A549 (cell line): ENCODE data around the gene FNDC1. TPM values are rescaled to one million over a fixed set of nuclear protein-coding genes. Genes with fewer than 3 reads are reported as not detected.

Experiments
- ATAC-seq, 2 experiments: fragments of 200-7000 bp in 1 of 2; fragments of >200 bp in 1 of 2; cut with Nextera tagmentation in 1 of 2; cut with Tn5 transposase in 1 of 2; 3 replicates each; pipeline versions ENCODE4 v1.8.0 to v1.9.1; 2018 to 2020; ENCODE audit warnings: mild to moderate bottlenecking in 1 of 2, moderate library complexity in 1 of 2
- CTCF ChIA-PET: fragments of 300-600 bp; sonication (Branson Sonifier 250); formaldehyde crosslinking; extraction: SDS; loops from one replicate; lab custom pipeline; 2021; ENCODE audit warnings: antibody characterized with exemption, inconsistent platforms; lab: Yijun Ruan, JAX
- POLR2A ChIA-PET: fragments of 350-600 bp; formaldehyde crosslinking; extraction: SDS; loops from one replicate; lab custom pipeline; 2021; ENCODE audit warnings: antibody characterized with exemption, inconsistent platforms; lab: Yijun Ruan, JAX
- DNase-seq, 2 experiments: peaks; one replicate each; pipeline versions ENCODE4 v3.0.0 to v3.0.0-alpha.2; 2011 to 2016; ENCODE audit warnings: low read depth in 1 of 2, low spot score in 1 of 2
- FAIRE-seq: peaks from 2 replicates; lab custom pipeline; 2011; peaks lifted over from hg19 to GRCh38; lab: Jason Lieb, UNC
- H3K27ac ChIP-seq, 2 experiments: fragments of >200 bp; sonication (Bioruptor Twin); formaldehyde crosslinking; 3 replicates each; pipeline ENCODE4 v1.5.1; 2016 to 2017
- H3K4me1 ChIP-seq: fragments of >200 bp; sonication (Bioruptor Twin); formaldehyde crosslinking; 3 replicates; pipeline ENCODE4 v1.6.1; 2016
- H3K4me2 ChIP-seq: fragments of >200 bp; sonication (Bioruptor Twin); formaldehyde crosslinking; 3 replicates; pipeline ENCODE4 v1.6.1; 2016
- H3K4me3 ChIP-seq: fragments of >200 bp; sonication (Bioruptor Twin); formaldehyde crosslinking; 3 replicates; pipeline ENCODE4 v1.5.1; 2016
- H3K9me3 ChIP-seq: fragments of >200 bp; sonication (Bioruptor Twin); formaldehyde crosslinking; 3 replicates; pipeline ENCODE4 v1.6.1; 2016
- ATOH8 ChIP-seq: fragments of 250-450 bp; sonication (Bioruptor Pico); IDR thresholded peaks from 2 replicates; pipeline ENCODE4 v1.5.0; 2020; ENCODE audit warnings: low read depth, mild to moderate bottlenecking, moderate library complexity
- BHLHE40 ChIP-seq: IDR thresholded peaks from 2 replicates; pipeline ENCODE4 v1.6.1; 2012; ENCODE audit warnings: low read depth, low read length, inconsistent platforms
- CBX2 ChIP-seq: fragments of 200-600 bp; sonication (generic); IDR thresholded peaks from 2 replicates; pipeline ENCODE4 v1.6.1; 2016; ENCODE audit warnings: low read depth, mild to moderate bottlenecking, borderline replicate concordance
- CBX8 ChIP-seq: fragments of 200-600 bp; sonication (generic); IDR thresholded peaks from 2 replicates; pipeline ENCODE4 v1.6.1; 2016
- EP300 ChIP-seq, 2 experiments: fragments of >200 bp; sonication (Bioruptor Twin); formaldehyde crosslinking; IDR thresholded peaks; 2 replicates in 1 of 2; 3 replicates in 1 of 2; pipeline ENCODE4 v1.6.1; 2016 to 2017
- ESRRA ChIP-seq: fragments of 150-350 bp; IDR thresholded peaks from 2 replicates; pipeline ENCODE4 v1.6.1; 2014; ENCODE audit warnings: mild to moderate bottlenecking, low read length, borderline replicate concordance
- HMGXB4 ChIP-seq: fragments of 250-450 bp; sonication (Bioruptor Pico); IDR thresholded peaks from 2 replicates; pipeline ENCODE4 v1.5.0; 2021; ENCODE audit warnings: mild to moderate bottlenecking, moderate library complexity, borderline replicate concordance
- HOXA7 ChIP-seq: fragments of 250-450 bp; sonication (Bioruptor Pico); IDR thresholded peaks from 2 replicates; pipeline ENCODE4 v1.5.0; 2020; ENCODE audit warnings: mild to moderate bottlenecking, moderate library complexity
- HOXB5 ChIP-seq: fragments of 250-450 bp; sonication (Bioruptor Pico); IDR thresholded peaks from 2 replicates; pipeline ENCODE4 v1.5.0; 2020; ENCODE audit warnings: mild to moderate bottlenecking, moderate library complexity
- JUN ChIP-seq, 2 experiments: fragments of >200 bp; sonication (Bioruptor Twin); formaldehyde crosslinking; IDR thresholded peaks; 2 replicates in 1 of 2; 3 replicates in 1 of 2; pipeline ENCODE4 v1.6.1; 2016 to 2017
- KDM1A ChIP-seq: fragments of 200-600 bp; sonication (generic); IDR thresholded peaks from 2 replicates; pipeline ENCODE4 v1.6.1; 2016; ENCODE audit warnings: low read depth, mild to moderate bottlenecking
- MYC ChIP-seq: IDR thresholded peaks from 2 replicates; pipeline ENCODE4 v1.6.1; 2012; ENCODE audit warnings: mild to moderate bottlenecking, inconsistent platforms, low read length, improper control_type of control experiment, borderline replicate concordance
- NFE2L2 ChIP-seq: fragments of 150-350 bp; conservative IDR thresholded peaks from 2 replicates; pipeline ENCODE4 v1.6.1; 2014; ENCODE audit warnings: low read length
- NPAS2 ChIP-seq: fragments of 250-450 bp; sonication (Bioruptor Pico); IDR thresholded peaks from 2 replicates; pipeline ENCODE4 v1.8.0; 2022; ENCODE audit warnings: mild to moderate bottlenecking, moderate library complexity, borderline replicate concordance
- NR3C1 ChIP-seq: fragments of >200 bp; sonication (Bioruptor Twin); formaldehyde crosslinking; IDR thresholded peaks from 3 replicates; pipeline ENCODE4 v1.6.1; 2017
- PBX3 ChIP-seq: IDR thresholded peaks from 2 replicates; pipeline ENCODE4 v1.6.1; 2012
- PHF8 ChIP-seq: fragments of 200-600 bp; sonication (generic); IDR thresholded peaks from 2 replicates; pipeline ENCODE4 v1.6.1; 2016; ENCODE audit warnings: low read depth, mild to moderate bottlenecking, antibody characterized with exemption, moderate library complexity, borderline replicate concordance
- RAD21 ChIP-seq, 2 experiments: fragments of >200 bp in 1 of 2; sonication (Bioruptor Twin) in 1 of 2; formaldehyde crosslinking in 1 of 2; IDR thresholded peaks in 1 of 2; conservative IDR thresholded peaks in 1 of 2; 2 replicates in 1 of 2; 3 replicates in 1 of 2; pipeline ENCODE4 v1.6.1; 2012 to 2018; ENCODE audit warnings: inconsistent platforms in 1 of 2
- RCOR1 ChIP-seq: fragments of 150-350 bp; IDR thresholded peaks from 2 replicates; pipeline ENCODE4 v1.6.1; 2014; ENCODE audit warnings: antibody characterized with exemption, low read length, low read depth
- SMC3 ChIP-seq: fragments of >200 bp; sonication (Bioruptor Twin); formaldehyde crosslinking; IDR thresholded peaks from 3 replicates; pipeline ENCODE4 v1.6.1; 2018; ENCODE audit warnings: inconsistent platforms
- TFCP2L1 ChIP-seq: fragments of 250-450 bp; sonication (Bioruptor Pico); IDR thresholded peaks from 2 replicates; pipeline ENCODE4 v1.5.0; 2021; ENCODE audit warnings: mild to moderate bottlenecking
- ZFP36 ChIP-seq: fragments of 450-650 bp; IDR thresholded peaks from 2 replicates; pipeline ENCODE4 v1.6.1; 2014; ENCODE audit warnings: borderline replicate concordance; ENCODE audit not compliant: partially characterized antibody
- ZNF302 ChIP-seq: fragments of 250-450 bp; sonication (Bioruptor Pico); IDR thresholded peaks from 2 replicates; pipeline ENCODE4 v1.9.0; 2021; ENCODE audit warnings: inconsistent platforms, mild to moderate bottlenecking, moderate library complexity
- ZSCAN20 ChIP-seq: fragments of 250-450 bp; sonication (Bioruptor Pico); IDR thresholded peaks from 2 replicates; pipeline ENCODE4 v1.8.0; 2022; ENCODE audit warnings: mild to moderate bottlenecking, moderate library complexity
- WGBS: methylation state at CpG from one replicate; pipeline ENCODE4 v1.1.6; 2017; ENCODE audit errors: missing lambda C conversion rate; 5-methylcytosine and 5-hydroxymethylcytosine counted together
- polyA plus RNA-seq, 4 experiments: library from polyadenylated mRNA; depleted of rRNA in 3 of 4; stranded (reverse); fragments of >200 nt; fragmentation: RNase III in 1 of 4; extraction: RNeasy Plus Mini Kit Qiagen cat#74134 plus additional on column Dnase treatment in 1 of 4; gene quantifications; 2 replicates in 3 of 4; 3 replicates in 1 of 4; pipeline ENCODE4 v1.2.3, GENCODE V29; 2011 to 2017
- TF ChIP-seq, protein P1 (sequence below): fragments of 150-350 bp; IDR thresholded peaks from 2 replicates; pipeline ENCODE4 v1.6.1; 2014; ENCODE audit warnings: low read depth, mild to moderate bottlenecking, low read length
- TF ChIP-seq, protein P2 (sequence below): IDR thresholded peaks from 2 replicates; pipeline ENCODE4 v1.6.1; 2012
- TF ChIP-seq, protein P3 (sequence below): fragments of >200 bp; sonication (Bioruptor Twin); formaldehyde crosslinking; IDR thresholded peaks from 3 replicates; pipeline ENCODE4 v1.6.1; 2016
- TF ChIP-seq, protein P4 (sequence below): fragments of >200 bp; sonication (Bioruptor Twin); formaldehyde crosslinking; IDR thresholded peaks from 2 replicates; pipeline ENCODE4 v1.6.1; 2016

FNDC1 gene
- polyA plus RNA-seq, 2 of the 4 experiments (the other 2 are of a cell fraction), result 0.01 TPM; not detected in 1

- TF ChIP-seq, protein P1, sequence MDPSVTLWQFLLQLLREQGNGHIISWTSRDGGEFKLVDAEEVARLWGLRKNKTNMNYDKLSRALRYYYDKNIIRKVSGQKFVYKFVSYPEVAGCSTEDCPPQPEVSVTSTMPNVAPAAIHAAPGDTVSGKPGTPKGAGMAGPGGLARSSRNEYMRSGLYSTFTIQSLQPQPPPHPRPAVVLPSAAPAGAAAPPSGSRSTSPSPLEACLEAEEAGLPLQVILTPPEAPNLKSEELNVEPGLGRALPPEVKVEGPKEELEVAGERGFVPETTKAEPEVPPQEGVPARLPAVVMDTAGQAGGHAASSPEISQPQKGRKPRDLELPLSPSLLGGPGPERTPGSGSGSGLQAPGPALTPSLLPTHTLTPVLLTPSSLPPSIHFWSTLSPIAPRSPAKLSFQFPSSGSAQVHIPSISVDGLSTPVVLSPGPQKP, result no peak
- TF ChIP-seq, protein P2, sequence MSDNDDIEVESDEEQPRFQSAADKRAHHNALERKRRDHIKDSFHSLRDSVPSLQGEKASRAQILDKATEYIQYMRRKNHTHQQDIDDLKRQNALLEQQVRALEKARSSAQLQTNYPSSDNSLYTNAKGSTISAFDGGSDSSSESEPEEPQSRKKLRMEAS, result no peak
- TF ChIP-seq MYC (no peak), ZFP36 (no peak), KDM1A (no peak), NPAS2 (CRISPR knock-in tag) (no peak)
Observed at GRCh38 chr6:159260208-159260607, 91.0 kb downstream of the FNDC1 start (continued).

DNA sequence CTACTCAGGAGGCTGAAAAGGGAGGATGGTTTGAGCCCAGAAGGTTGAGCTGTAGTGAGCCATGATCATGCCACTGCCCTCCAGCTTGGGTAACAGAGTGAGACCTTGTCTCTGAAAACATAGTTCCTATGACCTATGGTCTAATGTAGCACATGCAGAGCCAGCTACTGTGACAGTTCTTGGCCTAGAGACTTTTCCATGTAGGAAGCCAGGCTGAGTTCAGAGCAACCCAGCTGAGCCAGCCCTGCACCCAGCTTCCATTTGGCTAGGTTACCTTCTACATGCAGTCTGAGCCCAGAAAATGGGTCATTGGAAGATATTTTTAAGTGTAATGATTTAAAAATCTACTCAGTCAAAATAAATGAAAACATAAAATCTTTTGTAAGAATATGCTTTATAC lies 92.8 kb downstream of the FNDC1 start:
- H3K9me3 ChIP-seq, result no peaks in the 10 kb centered on the region
- H3K4me1 ChIP-seq, result no peaks in the 10 kb centered on the region
- ATAC-seq (no peak), DNase-seq (no peak), FAIRE-seq (no peak)
- H3K27ac ChIP-seq, result no peak overlapping the region
- ChIA-PET POLR2A (no interaction called here), CTCF (interaction anchor here (1.8 kb wide), 1 partner anchor 10 kb away, joined by 7 read pairs; no protein-coding TSS in a partner anchor)
- no peak overlapping the region for H3K4me2 ChIP-seq
- H3K4me3 ChIP-seq, result no peak overlapping the region
- TF ChIP-seq EP300 (IDR thresholded peaks at IDR 0.05) (no peak), ZSCAN20 (CRISPR knock-in tag) (no peak), CBX2 (no peak), PBX3 (no peak), NR3C1 (no peak), BHLHE40 (no peak), JUN (IDR thresholded peaks at IDR 0.05) (no peak), HMGXB4 (CRISPR knock-in tag) (no peak), NPAS2 (CRISPR knock-in tag) (no peak)
- TF ChIP-seq, protein P3, sequence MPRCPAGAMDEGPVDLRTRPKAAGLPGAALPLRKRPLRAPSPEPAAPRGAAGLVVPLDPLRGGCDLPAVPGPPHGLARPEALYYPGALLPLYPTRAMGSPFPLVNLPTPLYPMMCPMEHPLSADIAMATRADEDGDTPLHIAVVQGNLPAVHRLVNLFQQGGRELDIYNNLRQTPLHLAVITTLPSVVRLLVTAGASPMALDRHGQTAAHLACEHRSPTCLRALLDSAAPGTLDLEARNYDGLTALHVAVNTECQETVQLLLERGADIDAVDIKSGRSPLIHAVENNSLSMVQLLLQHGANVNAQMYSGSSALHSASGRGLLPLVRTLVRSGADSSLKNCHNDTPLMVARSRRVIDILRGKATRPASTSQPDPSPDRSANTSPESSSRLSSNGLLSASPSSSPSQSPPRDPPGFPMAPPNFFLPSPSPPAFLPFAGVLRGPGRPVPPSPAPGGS, result no peak
- TF ChIP-seq, all 56 proteins: peak for 0

- Histone ChIP-seq H3K4me1 (no peaks in the 10 kb centered on the region), H3K4me3 (no peak overlapping the region), H3K4me2 (no peak overlapping the region), H3K27ac (no peak overlapping the region), H3K9me3 (no peaks in the 10 kb centered on the region)
- no peak for DNase-seq
- no peak for FAIRE-seq
- 6% methylated on average over 2 of the region's 2 CpGs for whole genome bisulfite sequencing
- ChIA-PET CTCF (interaction anchor here (1.8 kb wide), 1 partner anchor 10 kb away, joined by 7 read pairs; no protein-coding TSS in a partner anchor), POLR2A (no interaction called here)
- ATAC-seq, result no peak
- TF ChIP-seq, protein P4, sequence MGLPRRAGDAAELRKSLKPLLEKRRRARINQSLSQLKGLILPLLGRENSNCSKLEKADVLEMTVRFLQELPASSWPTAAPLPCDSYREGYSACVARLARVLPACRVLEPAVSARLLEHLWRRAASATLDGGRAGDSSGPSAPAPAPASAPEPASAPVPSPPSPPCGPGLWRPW, result no peak
- TF ChIP-seq BHLHE40 (no peak), ESRRA (no peak), ATOH8 (CRISPR knock-in tag) (no peak), ZNF302 (CRISPR knock-in tag) (no peak), HOXB5 (CRISPR knock-in tag) (no peak), RCOR1 (no peak), SMC3 (no peak), CBX8 (no peak), TFCP2L1 (no peak), PHF8 (no peak), HOXA7 (CRISPR knock-in tag) (no peak), RAD21 (conservative IDR thresholded peaks at IDR 0.05 in 1 of 2, IDR thresholded peaks at IDR 0.05 in 1 of 2) (no peak), NFE2L2 (no peak)
- TF ChIP-seq, protein P1, result no peak
Observed at GRCh38 chr6:159262586-159262985, 93.4 kb downstream of the FNDC1 start.
